Kidney epithelial cell (primary cell): ENCODE data around the gene SESN2. TPM values are rescaled to one million over a fixed set of nuclear protein-coding genes. Genes with fewer than 3 reads are reported as not detected.

Source experiments
- DNase-seq: peaks from one replicate; pipeline ENCODE4 v3.0.0-alpha.2; 2010; ENCODE audit warnings: low read depth
- H3K27me3 ChIP-seq: 2 replicates; pipeline ENCODE4 v1.6.0; 2011; ENCODE audit warnings: low read length; ENCODE audit not compliant: control insufficient read depth, insufficient read depth
- H3K36me3 ChIP-seq: 2 replicates; pipeline ENCODE4 v1.5.1; 2011; ENCODE audit warnings: low read length; ENCODE audit not compliant: control insufficient read depth, insufficient read depth
- H3K4me3 ChIP-seq: 2 replicates; pipeline ENCODE4 v1.5.1; 2011; ENCODE audit warnings: low read depth, mild to moderate bottlenecking, control low read depth, low read length
- total RNA-seq: library from RNA; depleted of rRNA; stranded (reverse); fragments of >200 nt; gene quantifications from 2 replicates; pipeline ENCODE4 v1.2.3, GENCODE V29; 2015
- TF ChIP-seq, protein P1 (sequence below): IDR thresholded peaks from 2 replicates; pipeline ENCODE4 v1.5.1; 2011; ENCODE audit warnings: mild to moderate bottlenecking, moderate library complexity, low read length, control low read depth, inconsistent platforms; ENCODE audit not compliant: insufficient read depth, poor library complexity, severe bottlenecking

SESN2 gene, protein sequence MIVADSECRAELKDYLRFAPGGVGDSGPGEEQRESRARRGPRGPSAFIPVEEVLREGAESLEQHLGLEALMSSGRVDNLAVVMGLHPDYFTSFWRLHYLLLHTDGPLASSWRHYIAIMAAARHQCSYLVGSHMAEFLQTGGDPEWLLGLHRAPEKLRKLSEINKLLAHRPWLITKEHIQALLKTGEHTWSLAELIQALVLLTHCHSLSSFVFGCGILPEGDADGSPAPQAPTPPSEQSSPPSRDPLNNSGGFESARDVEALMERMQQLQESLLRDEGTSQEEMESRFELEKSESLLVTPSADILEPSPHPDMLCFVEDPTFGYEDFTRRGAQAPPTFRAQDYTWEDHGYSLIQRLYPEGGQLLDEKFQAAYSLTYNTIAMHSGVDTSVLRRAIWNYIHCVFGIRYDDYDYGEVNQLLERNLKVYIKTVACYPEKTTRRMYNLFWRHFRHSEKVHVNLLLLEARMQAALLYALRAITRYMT
- total RNA-seq, result 121 and 147 TPM in 2 replicates

DNA sequence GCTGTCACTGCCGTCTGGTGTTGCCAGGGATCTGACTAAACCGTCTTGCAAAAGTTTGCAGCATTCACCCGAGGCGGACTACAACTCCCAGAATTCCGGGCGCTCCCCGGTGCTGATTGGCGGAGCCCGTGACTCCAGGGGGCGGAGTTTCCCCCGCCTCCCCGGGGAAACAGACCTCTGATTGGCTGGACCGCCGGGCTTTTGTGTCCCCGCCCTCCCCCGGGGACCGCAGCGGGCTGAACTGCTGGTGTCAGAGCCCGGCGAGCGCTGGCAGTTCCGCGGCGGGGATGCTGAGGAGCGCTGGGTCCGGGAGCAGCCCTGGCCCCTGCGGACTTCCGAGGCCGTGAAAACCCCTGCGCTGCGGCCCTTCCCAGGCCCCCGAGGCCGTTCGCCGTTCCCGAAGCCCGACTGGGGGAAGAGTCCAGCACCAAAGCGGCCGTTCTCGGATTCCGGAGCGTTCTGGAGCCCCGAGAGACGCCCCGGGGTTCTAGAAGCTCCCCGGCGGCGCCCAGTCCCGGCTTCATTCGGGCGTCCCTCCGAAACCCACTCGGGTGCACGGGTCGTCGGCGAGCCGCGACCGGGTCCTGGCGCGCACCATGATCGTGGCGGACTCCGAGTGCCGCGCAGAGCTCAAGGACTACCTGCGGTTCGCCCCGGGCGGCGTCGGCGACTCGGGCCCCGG is at the start of gene SESN2:
Gene SESN2, plus strand, starts transcription at position 267 of the 682 bp plus-strand sequence. Its CDS starts 330 bp downstream, at position 597.
- no peaks in the 10 kb centered on the region for H3K27me3 ChIP-seq
- H3K4me3 ChIP-seq, result peak within 1 kb of the TSS; percentile 96
- TF ChIP-seq, protein P1, sequence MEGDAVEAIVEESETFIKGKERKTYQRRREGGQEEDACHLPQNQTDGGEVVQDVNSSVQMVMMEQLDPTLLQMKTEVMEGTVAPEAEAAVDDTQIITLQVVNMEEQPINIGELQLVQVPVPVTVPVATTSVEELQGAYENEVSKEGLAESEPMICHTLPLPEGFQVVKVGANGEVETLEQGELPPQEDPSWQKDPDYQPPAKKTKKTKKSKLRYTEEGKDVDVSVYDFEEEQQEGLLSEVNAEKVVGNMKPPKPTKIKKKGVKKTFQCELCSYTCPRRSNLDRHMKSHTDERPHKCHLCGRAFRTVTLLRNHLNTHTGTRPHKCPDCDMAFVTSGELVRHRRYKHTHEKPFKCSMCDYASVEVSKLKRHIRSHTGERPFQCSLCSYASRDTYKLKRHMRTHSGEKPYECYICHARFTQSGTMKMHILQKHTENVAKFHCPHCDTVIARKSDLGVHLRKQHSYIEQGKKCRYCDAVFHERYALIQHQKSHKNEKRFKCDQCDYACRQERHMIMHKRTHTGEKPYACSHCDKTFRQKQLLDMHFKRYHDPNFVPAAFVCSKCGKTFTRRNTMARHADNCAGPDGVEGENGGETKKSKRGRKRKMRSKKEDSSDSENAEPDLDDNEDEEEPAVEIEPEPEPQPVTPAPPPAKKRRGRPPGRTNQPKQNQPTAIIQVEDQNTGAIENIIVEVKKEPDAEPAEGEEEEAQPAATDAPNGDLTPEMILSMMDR, result no peak
- H3K36me3 ChIP-seq, result no peaks in the 10 kb centered on the region
- DNase-seq, result peak; percentile 92

DNA sequence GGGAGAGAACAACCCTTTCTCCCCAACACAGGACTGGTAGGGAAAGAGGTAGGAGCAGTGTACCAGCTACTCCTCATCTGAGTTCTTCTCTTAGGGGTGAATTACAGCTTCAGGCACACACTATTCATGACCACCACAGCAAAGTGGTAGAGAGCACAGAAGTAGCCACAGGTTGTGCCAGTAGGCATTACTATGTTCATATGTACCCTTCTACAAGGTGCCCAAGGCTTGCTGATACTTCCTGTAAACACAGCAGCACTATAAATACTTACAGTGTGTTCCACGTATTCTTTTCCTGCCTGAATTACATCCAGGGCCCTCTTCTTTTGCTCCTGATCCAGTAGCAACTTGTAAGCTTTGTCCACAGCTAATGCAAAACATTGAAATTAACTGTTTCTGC is 49.6 kb upstream of the SESN2 start:
- H3K27me3 ChIP-seq, result no peaks in the 10 kb centered on the region
- H3K4me3 ChIP-seq, result no peak overlapping the region
- TF ChIP-seq, protein P1, result no peak
- DNase-seq, result no peak
- H3K36me3 ChIP-seq, result no peaks in the 10 kb centered on the region

DNA sequence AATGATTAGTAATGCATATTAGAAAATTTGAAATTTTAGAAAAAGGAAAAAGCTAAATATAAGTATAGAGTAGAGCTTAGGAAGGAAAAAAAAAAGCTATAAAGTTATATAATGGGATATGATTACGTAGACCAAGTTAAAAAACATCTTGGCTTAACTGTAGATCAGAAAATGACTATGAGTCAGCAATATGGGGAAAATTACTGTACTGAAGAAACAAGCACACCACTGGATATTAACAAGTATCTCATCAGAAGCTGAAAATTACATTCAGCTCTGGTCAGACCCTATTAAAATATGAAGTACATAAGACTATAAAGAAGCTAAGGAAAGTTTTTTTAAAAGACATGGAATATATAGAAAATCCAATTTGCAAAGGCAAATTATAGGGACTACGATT is 46.0 kb upstream of the SESN2 start:
- TF ChIP-seq, protein P1, result no peak
- Histone ChIP-seq H3K36me3 (no peaks in the 10 kb centered on the region), H3K27me3 (no peaks in the 10 kb centered on the region), H3K4me3 (no peak overlapping the region)
- DNase-seq, result no peak

DNA sequence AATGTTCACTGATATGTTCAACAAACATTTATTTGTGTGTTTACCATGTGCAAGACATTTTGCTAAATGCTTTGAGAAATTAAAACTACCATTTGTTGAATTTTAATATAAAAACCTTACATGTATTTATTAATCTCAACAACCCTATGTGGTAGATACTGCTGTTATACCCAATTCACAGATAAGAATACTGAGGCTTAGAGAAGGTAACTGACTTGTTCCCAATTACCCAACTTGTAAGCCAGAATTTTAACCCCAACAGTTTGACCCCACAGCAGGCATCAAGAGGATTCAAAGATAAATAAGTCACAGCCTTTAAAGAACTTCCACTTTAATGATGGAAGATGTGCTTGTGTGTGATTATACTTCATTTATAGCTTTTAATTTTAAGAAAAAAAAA is 30.2 kb upstream of the SESN2 start:
- TF ChIP-seq, protein P1, result no peak
- Histone ChIP-seq H3K36me3 (no peaks in the 10 kb centered on the region), H3K4me3 (no peak overlapping the region), H3K27me3 (no peaks in the 10 kb centered on the region)
- no peak for DNase-seq

DNA sequence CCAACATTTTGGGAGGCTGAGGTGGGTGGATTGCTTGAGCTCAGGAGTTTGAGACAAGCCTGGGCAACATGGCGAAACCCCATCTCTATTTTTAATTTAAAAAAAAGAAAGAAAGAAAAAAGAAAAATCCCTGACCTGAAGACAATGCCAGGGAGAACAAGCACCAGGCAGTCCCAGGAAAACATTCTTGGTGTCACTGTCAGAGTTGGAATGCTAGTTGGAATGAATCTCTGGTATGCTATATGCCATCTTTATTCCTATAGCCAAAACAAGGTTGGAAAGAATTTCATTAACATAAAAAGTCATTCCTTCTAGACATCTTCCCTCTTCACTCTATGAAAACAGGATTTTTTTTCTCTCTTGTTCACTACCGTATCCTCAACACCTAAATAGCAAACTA is 29.3 kb upstream of the SESN2 start:
- Histone ChIP-seq H3K27me3 (no peaks in the 10 kb centered on the region), H3K36me3 (no peaks in the 10 kb centered on the region), H3K4me3 (no peak overlapping the region)
- DNase-seq, result no peak
- TF ChIP-seq, protein P1, result no peak
